Activated CD8-positive, alpha-beta T cell treated with anti-CD3 and anti-CD28 coated beads, Interleukin-2, amount 10 ng/mL, durations not matched to agents 7 days and 5 days (primary cell): Measurements from ENCODE around the gene CALCR. TPM values are rescaled to one million over a fixed set of nuclear protein-coding genes. Genes with fewer than 3 reads are reported as not detected.
"Not testable (repeated sequence)": the region's sequence is repeated elsewhere in the genome, so short reads cannot be mapped to it uniquely, and the experiment has no call there.

Experiments used
- ATAC-seq: fragments of 150-1000 bp; cut with Tn5 transposase; one replicate; pipeline ENCODE4 v1.10.0; 2021; ENCODE audit warnings: moderate library complexity
- CTCF ChIA-PET: fragments of 350-600 bp; sonication (Branson Sonifier 250); formaldehyde crosslinking; loops from one replicate; lab custom pipeline; 2021; ENCODE audit warnings: antibody characterized with exemption; lab: Charles Lee
- POLR2A ChIA-PET: fragments of 350-600 bp; sonication (Branson Sonifier 250); formaldehyde crosslinking; loops from one replicate; lab custom pipeline; 2021; ENCODE audit warnings: antibody characterized with exemption; lab: Charles Lee
- DNase-seq: peaks from one replicate; pipeline ENCODE4 v3.0.0-alpha.2; 2020
- H3K27ac Mint-ChIP-seq: one replicate; pipeline ENCODE4 v1.8.0; 2021; ENCODE audit warnings: mild to moderate bottlenecking, mixed read lengths
- H3K27me3 Mint-ChIP-seq: one replicate; pipeline ENCODE4 v1.8.0; 2021; ENCODE audit warnings: low read depth, mixed read lengths
- H3K36me3 Mint-ChIP-seq: one replicate; pipeline ENCODE4 v1.8.0; 2021; ENCODE audit warnings: low read depth, mixed read lengths
- H3K4me1 Mint-ChIP-seq: one replicate; pipeline ENCODE4 v1.8.0; 2021; ENCODE audit warnings: low read depth, mixed read lengths
- H3K4me3 Mint-ChIP-seq: one replicate; pipeline ENCODE4 v1.8.0; 2021; ENCODE audit warnings: mild to moderate bottlenecking, mixed read lengths
- H3K9me3 Mint-ChIP-seq: one replicate; pipeline ENCODE4 v1.8.0; 2022; ENCODE audit warnings: mixed read lengths; ENCODE audit not compliant: insufficient read depth
- total RNA-seq, 2 experiments: library from RNA; stranded (reverse); gene quantifications; one replicate each; pipeline ENCODE4 v1.2.3, GENCODE V29; 2021

CALCR gene
- total RNA-seq, 2 experiments from 2014 or later: not detected

GRCh38 chr7:93585694-93586478 lies 11.4 kb upstream of the CALCR start:
- DNase-seq, H3K4me3 Mint-ChIP-seq, POLR2A ChIA-PET, H3K4me1 Mint-ChIP-seq, CTCF ChIA-PET, ATAC-seq, H3K36me3 Mint-ChIP-seq, H3K9me3 Mint-ChIP-seq, H3K27ac Mint-ChIP-seq, H3K27me3 Mint-ChIP-seq: not testable (repeated sequence)

DNA sequence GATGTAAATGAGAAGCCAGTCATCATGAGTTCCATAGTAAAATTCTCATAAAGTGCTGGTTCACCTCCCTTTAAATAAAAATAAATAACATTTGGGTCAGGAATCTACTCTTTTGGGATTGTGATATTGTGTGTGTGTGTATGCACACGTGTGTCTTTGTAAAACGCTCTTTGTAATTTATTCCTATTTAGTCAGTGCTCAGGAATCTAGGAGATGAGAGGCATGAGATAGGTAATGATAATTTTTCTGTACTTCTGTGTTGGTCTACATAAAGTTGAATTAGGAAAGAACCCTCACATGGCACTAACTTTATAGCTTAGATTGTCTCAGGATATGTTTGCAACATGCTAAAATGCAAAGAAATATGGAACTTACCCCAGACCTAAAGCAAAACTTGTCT lies 4.9 kb upstream of the CALCR start:
- Mint-ChIP-seq H3K9me3 (no peaks in the 10 kb centered on the region), H3K36me3 (no peaks in the 10 kb centered on the region), H3K27ac (no peak overlapping the region), H3K27me3 (peaks cover 30% of the 10 kb centered on the region), H3K4me1 (no peaks in the 10 kb centered on the region), H3K4me3 (no peak overlapping the region)
- ChIA-PET CTCF (no interaction called here), POLR2A (no interaction called here)
- no peak for DNase-seq
- ATAC-seq: no peak

- DNase-seq (no peak), ATAC-seq (no peak)
- ChIA-PET POLR2A (no interaction called here), CTCF (no interaction called here)
- Mint-ChIP-seq H3K9me3 (no peaks in the 10 kb centered on the region), H3K36me3 (no peaks in the 10 kb centered on the region), H3K27ac (no peak overlapping the region), H3K27me3 (peaks cover 34% of the 10 kb centered on the region), H3K4me1 (no peaks in the 10 kb centered on the region), H3K4me3 (no peak overlapping the region)
Observed at GRCh38 chr7:93578762-93579161, 4.2 kb upstream of the CALCR start.

DNA sequence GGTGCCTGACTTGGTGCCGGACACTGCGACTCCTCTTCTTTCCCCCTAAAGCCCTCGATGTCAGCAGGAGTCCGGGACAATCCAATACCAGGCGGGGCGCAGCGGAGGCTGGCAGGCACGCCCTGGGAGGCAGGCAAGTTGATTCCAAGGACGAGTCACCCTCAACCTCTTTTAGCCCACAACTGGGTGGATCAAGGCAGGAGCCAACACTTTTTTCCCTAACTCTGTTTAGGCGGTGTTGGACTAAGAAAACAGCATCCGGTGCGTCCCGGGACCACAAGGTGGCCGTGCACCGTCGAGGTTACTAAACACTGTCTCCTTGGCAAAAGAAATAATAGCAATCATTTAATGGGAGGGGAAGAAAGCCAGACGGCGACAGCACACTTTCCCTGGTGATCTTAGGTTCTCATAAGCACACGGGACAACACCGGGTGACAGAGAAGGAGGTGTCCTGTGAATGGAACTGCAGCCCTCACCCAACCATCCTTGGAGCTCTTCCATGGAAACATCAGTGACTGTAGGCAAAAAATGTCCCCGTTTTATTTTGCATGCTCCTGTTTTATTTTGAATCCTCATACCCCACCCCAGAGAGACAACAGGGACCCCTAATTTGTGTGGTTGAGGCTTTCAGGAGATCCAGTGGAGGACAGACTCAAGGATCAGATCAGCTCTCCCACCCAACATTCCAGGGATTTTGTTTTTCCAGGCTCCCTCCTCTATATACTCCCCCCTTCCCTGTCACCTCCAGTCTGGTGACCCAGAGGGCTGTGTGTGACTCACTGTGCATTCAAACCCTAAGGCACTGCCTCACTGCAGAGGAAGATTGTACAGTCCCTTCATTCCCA lies 1.3 kb upstream of the CALCR start:
- CTCF ChIA-PET: no interaction called here
- Mint-ChIP-seq H3K9me3 (no peaks in the 10 kb centered on the region), H3K36me3 (no peaks in the 10 kb centered on the region), H3K27me3 (peaks cover 40% of the 10 kb centered on the region), H3K4me3 (no peak overlapping the region), H3K4me1 (no peaks in the 10 kb centered on the region), H3K27ac (no peak overlapping the region)
- ATAC-seq (no peak), DNase-seq (no peak)
- POLR2A ChIA-PET: no interaction called here

GRCh38 chr7:93574269-93574645 lies 267 bp downstream of the CALCR start:
- Mint-ChIP-seq H3K27me3 (peaks cover 41% of the 10 kb centered on the region), H3K4me3 (no peak overlapping the region), H3K36me3 (no peaks in the 10 kb centered on the region), H3K4me1 (no peaks in the 10 kb centered on the region), H3K27ac (no peak overlapping the region), H3K9me3 (no peaks in the 10 kb centered on the region)
- no peak for ATAC-seq
- POLR2A ChIA-PET: no interaction called here
- CTCF ChIA-PET: no interaction called here
- DNase-seq: no peak

DNA sequence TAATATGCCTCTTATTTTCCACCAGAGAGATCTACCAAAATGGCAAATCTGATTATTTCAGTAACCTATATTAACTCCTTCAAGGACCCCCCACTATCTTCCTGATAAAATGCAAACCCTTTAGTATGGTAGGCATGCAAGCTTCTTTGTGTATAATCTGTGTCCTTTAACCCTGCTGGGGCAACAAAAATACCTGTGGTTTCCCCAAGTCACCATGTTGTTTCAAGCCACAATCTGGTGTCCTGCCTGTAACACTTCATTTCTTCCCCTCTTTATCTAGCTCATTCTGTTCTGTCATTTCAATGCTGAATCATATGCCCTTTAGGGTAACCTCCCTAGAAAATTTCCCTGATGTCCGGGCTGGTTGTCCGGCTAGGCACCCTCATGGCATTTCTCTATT lies 5.3 kb downstream of the CALCR start:
- Mint-ChIP-seq H3K4me3 (no peak overlapping the region), H3K4me1 (no peaks in the 10 kb centered on the region), H3K27ac (no peak overlapping the region), H3K27me3 (peaks cover 13% of the 10 kb centered on the region), H3K9me3 (no peaks in the 10 kb centered on the region), H3K36me3 (no peaks in the 10 kb centered on the region)
- no peak for ATAC-seq
- POLR2A ChIA-PET: no interaction called here
- CTCF ChIA-PET: interaction anchor here (1.5 kb wide), 1 partner anchor 46 kb away, joined by 3 read pairs; no protein-coding TSS in a partner anchor
- no peak for DNase-seq

DNA sequence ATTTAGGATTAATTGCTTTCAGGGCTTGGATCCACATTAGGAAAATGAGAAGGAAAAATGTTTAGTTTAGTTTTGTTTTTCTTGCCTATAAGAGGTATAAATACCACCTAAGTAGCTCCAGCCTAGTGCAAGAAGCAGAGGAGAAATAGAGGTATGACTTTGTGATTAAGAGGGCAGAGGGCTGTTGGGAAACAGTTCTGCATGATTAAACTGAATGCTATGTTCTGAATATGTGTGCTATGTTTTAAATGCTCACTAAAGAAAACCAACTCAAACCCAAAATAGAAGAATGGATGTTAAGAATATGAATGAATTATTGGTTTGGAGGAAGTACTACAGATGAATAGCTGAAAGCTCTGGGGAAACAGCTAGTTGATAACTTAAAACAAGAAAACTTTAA lies 7.6 kb downstream of the CALCR start:
- peaks cover 5% of the 10 kb centered on the region for H3K27me3 Mint-ChIP-seq
- POLR2A ChIA-PET: interaction anchor here (0.6 kb wide), 1 partner anchor 83 kb away, joined by 3 read pairs; no protein-coding TSS in a partner anchor
- ATAC-seq (no peak), DNase-seq (no peak)
- no peak overlapping the region for H3K4me3 Mint-ChIP-seq
- CTCF ChIA-PET: no interaction called here
- H3K4me1 Mint-ChIP-seq: no peaks in the 10 kb centered on the region
- no peaks in the 10 kb centered on the region for H3K36me3 Mint-ChIP-seq
- no peaks in the 10 kb centered on the region for H3K9me3 Mint-ChIP-seq
- no peak overlapping the region for H3K27ac Mint-ChIP-seq

DNA sequence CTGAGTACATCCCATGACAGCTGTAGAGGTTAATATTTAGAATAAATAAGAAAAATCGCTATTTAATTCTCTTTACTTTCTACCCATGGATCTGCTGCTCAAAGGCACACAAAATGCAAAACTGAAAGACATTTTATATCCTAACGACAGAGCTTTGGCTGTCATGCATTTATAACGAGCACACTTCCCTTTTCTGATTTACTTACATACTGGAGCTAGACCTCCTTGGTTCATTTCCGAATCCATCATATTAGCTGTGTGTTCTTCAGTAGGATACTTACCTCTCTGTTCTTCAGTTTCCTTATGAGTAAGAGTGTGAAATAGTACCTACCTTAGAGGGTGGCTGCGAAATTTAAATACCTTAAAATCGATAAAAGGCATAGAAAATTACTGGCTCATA lies 10.9 kb downstream of the CALCR start:
- H3K27me3 Mint-ChIP-seq: peaks cover 2% of the 10 kb centered on the region
- H3K4me3 Mint-ChIP-seq: no peak overlapping the region
- ATAC-seq (no peak), DNase-seq (no peak)
- no peak overlapping the region for H3K27ac Mint-ChIP-seq
- H3K36me3 Mint-ChIP-seq: no peaks in the 10 kb centered on the region
- no peaks in the 10 kb centered on the region for H3K9me3 Mint-ChIP-seq
- ChIA-PET POLR2A (no interaction called here), CTCF (no interaction called here)
- H3K4me1 Mint-ChIP-seq: no peaks in the 10 kb centered on the region

GRCh38 chr7:93562936-93563335 lies 11.6 kb downstream of the CALCR start:
- H3K4me3 Mint-ChIP-seq: no peak overlapping the region
- peaks cover 2% of the 10 kb centered on the region for H3K27me3 Mint-ChIP-seq
- DNase-seq: no peak
- no peaks in the 10 kb centered on the region for H3K9me3 Mint-ChIP-seq
- ChIA-PET CTCF (interaction anchor here (1.4 kb wide), 1 partner anchor 11 kb away, joined by 6 read pairs; no protein-coding TSS in a partner anchor), POLR2A (no interaction called here)
- no peaks in the 10 kb centered on the region for H3K36me3 Mint-ChIP-seq
- no peak overlapping the region for H3K27ac Mint-ChIP-seq
- no peaks in the 10 kb centered on the region for H3K4me1 Mint-ChIP-seq
- no peak for ATAC-seq

DNA sequence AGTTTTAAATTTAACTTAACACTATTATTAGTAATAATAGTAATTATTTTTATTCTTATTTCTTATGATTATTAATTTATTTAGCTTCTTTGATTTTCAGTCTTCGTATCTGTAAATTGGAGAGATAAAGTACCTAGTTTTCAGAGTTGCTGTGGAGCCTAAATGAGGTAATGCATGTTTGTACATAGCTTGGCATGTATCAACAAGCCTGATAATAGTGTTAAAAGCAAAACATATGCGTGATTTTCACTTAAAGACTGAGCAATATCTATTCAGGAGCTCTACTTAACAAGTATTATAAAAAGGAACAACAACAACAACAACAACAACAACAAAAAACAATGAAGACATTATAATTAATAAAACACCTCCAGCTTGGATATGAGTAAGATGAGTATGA lies 12.4 kb downstream of the CALCR start:
- DNase-seq: no peak
- Mint-ChIP-seq H3K4me3 (no peak overlapping the region), H3K27me3 (peaks cover 2% of the 10 kb centered on the region), H3K27ac (no peak overlapping the region), H3K36me3 (no peaks in the 10 kb centered on the region), H3K4me1 (no peaks in the 10 kb centered on the region), H3K9me3 (no peaks in the 10 kb centered on the region)
- POLR2A ChIA-PET: no interaction called here
- no peak for ATAC-seq
- CTCF ChIA-PET: interaction anchor here (1.4 kb wide), 1 partner anchor 10 kb away, joined by 6 read pairs; no protein-coding TSS in a partner anchor

- POLR2A ChIA-PET: no interaction called here
Observed at GRCh38 chr7:93559639-93560491, 14.7 kb downstream of the CALCR start.

More at GRCh38 chr7:93559639-93560491, 14.7 kb downstream of the CALCR start:
- ATAC-seq: no peak
- CTCF ChIA-PET: no interaction called here
- Mint-ChIP-seq H3K36me3 (no peaks in the 10 kb centered on the region), H3K9me3 (no peaks in the 10 kb centered on the region), H3K27me3 (peaks cover 4% of the 10 kb centered on the region), H3K4me3 (no peak overlapping the region), H3K4me1 (no peaks in the 10 kb centered on the region), H3K27ac (no peak overlapping the region)
- DNase-seq: no peak
